Stimulated activated naive CD8-positive, alpha-beta T cell treated with anti-CD3 and anti-CD28 coated beads, Interleukin-15, amount 100 ng/mL, for 72 hours (primary cell): Measurements from ENCODE around the gene ANKHD1.
A peak's percentile ranks its signal among the peaks of the same experiment; 100 is the strongest.

Source experiments
- ATAC-seq: fragments of 150-1000 bp; cut with Tn5 transposase; 2 replicates; pipeline ENCODE4 v1.10.0; 2021; ENCODE audit warnings: mild to moderate bottlenecking, moderate library complexity
- DNase-seq, 2 donors: peaks; one replicate each; pipeline ENCODE4 v3.0.0; 2021 to 2022
- H3K27ac Mint-ChIP-seq, 2 donors: one replicate each; pipeline ENCODE4 v1.8.0; 2022; ENCODE audit warnings: mild to moderate bottlenecking in 2 of 2, mixed read lengths in 2 of 2, moderate library complexity in 2 of 2
- H3K27me3 Mint-ChIP-seq: one replicate; pipeline ENCODE4 v1.8.0; 2022; ENCODE audit warnings: mixed read lengths
- H3K4me1 Mint-ChIP-seq: one replicate; pipeline ENCODE4 v1.8.0; 2022; ENCODE audit warnings: mild to moderate bottlenecking, mixed read lengths
- H3K4me3 Mint-ChIP-seq, 2 donors: one replicate each; pipeline ENCODE4 v1.8.0; 2022; ENCODE audit warnings: mild to moderate bottlenecking in 2 of 2, mixed read lengths in 2 of 2, moderate library complexity in 1 of 2
- H3K9me3 Mint-ChIP-seq, 2 donors: one replicate each; pipeline ENCODE4 v1.8.0; 2022; ENCODE audit warnings: mixed read lengths in 2 of 2

ANKHD1 gene, protein sequence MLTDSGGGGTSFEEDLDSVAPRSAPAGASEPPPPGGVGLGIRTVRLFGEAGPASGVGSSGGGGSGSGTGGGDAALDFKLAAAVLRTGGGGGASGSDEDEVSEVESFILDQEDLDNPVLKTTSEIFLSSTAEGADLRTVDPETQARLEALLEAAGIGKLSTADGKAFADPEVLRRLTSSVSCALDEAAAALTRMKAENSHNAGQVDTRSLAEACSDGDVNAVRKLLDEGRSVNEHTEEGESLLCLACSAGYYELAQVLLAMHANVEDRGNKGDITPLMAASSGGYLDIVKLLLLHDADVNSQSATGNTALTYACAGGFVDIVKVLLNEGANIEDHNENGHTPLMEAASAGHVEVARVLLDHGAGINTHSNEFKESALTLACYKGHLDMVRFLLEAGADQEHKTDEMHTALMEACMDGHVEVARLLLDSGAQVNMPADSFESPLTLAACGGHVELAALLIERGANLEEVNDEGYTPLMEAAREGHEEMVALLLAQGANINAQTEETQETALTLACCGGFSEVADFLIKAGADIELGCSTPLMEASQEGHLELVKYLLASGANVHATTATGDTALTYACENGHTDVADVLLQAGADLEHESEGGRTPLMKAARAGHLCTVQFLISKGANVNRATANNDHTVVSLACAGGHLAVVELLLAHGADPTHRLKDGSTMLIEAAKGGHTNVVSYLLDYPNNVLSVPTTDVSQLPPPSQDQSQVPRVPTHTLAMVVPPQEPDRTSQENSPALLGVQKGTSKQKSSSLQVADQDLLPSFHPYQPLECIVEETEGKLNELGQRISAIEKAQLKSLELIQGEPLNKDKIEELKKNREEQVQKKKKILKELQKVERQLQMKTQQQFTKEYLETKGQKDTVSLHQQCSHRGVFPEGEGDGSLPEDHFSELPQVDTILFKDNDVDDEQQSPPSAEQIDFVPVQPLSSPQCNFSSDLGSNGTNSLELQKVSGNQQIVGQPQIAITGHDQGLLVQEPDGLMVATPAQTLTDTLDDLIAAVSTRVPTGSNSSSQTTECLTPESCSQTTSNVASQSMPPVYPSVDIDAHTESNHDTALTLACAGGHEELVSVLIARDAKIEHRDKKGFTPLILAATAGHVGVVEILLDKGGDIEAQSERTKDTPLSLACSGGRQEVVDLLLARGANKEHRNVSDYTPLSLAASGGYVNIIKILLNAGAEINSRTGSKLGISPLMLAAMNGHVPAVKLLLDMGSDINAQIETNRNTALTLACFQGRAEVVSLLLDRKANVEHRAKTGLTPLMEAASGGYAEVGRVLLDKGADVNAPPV (N-terminal part only)

DNA sequence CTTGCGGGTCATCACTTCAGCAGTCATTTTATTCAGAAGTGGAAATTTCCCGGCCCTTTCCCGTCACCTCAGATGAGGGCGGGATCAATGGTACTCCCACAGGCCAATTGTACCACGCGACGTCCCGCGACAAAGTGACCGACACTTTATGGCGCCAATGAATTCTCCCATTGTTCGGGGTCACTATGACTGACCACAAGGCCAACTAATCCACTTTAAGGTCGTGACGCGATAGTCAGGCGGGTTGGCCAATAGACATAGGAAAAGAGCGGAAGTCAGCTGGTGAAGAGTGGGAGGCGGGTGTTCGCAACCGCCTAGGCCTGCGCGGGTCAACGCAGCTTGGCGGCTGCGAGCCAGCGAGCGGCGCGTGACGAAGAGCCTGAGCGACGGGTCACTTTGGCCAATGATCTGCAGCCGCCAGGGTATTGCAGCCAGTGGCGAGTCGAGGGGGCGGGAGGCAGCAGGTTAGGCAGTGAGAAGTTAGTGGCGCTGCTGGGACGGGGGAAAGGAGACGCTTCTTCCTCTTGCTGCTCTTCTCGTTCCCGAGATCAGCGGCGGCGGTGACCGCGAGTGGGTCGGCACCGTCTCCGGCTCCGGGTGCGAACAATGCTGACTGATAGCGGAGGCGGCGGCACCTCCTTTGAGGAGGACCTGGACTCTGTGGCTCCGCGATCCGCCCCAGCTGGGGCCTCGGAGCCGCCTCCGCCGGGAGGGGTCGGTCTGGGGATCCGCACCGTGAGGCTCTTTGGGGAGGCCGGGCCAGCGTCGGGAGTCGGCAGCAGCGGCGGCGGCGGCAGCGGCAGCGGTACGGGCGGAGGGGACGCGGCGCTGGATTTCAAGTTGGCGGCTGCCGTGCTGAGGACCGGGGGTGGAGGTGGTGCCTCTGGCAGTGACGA is at the start of gene ANKHD1:
Gene ANKHD1 (plus strand): TSS at position 472 of the 896 bp plus-strand sequence. CDS start 135 bp downstream, at position 607.
- no peak within 1 kb of the TSS for H3K4me3 Mint-ChIP-seq
- DNase-seq (peak; percentile 95 to 99), ATAC-seq (peak; percentile 90)
- no peaks in the 10 kb centered on the region for H3K27me3 Mint-ChIP-seq
- H3K9me3 Mint-ChIP-seq = no peaks in the 10 kb centered on the region
- no peak within 1 kb of the TSS for H3K27ac Mint-ChIP-seq
- peaks cover 39% of the 10 kb centered on the region for H3K4me1 Mint-ChIP-seq

- Mint-ChIP-seq H3K27me3 (peaks cover 25% of the 10 kb centered on the region), H3K4me3 (no peak overlapping the region)
These were observed 46.1 kb upstream of the ANKHD1 start for GRCh38 chr5:140355546-140355945.

DNA sequence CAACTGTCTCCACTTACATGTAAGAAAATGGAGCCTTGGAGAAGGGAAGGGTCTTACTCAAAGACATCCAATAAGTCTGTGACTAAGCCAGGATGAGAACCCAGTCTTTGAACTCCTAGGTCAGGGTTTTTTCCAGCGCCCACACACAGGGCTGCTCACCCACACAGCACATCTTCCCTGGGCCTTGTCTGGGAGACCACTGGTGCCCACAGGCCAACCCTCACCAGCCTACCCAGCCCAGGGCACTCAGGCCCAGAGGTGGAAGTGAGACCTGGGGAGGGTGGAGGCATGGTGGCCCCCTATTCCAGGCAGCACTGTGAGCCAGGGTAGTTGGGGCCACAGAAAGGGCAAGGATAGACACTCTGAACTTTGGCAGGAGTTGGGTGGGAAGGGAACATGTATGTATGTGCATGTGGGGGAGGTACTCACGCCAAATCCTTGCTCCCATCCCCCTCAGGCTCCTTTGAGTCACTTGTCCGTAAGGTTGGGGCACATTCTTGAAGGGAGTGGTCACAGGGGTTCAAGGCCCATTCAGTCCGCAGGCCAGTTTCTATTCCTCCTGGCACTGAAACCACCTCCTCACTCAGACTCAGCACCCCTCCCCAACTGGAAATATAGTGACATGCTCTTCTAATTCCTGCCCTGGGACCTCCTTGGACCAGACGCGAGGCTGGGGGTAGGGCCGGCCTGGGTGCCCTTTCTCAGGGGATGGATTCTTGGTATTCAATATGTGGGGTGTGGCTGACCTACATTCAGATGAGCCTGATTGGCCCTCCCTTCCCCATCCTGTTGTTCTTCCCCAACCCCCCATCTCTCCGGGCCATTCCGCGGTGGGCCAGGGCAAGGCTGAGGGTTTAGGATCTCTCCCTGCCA is 44.5 kb upstream of the ANKHD1 start:
- Mint-ChIP-seq H3K9me3 (no peaks in the 10 kb centered on the region), H3K27me3 (peaks cover 17% of the 10 kb centered on the region), H3K4me1 (peaks cover 13% of the 10 kb centered on the region), H3K27ac (no peak overlapping the region), H3K4me3 (peak overlapping the region; percentile 70 to 87)
- ATAC-seq (peak; percentile 51), DNase-seq (no peak)

More at GRCh38 chr5:140355546-140355945, 46.1 kb upstream of the ANKHD1 start:
- H3K4me1 Mint-ChIP-seq = peaks cover 13% of the 10 kb centered on the region
- H3K27ac Mint-ChIP-seq = no peak overlapping the region
- DNase-seq = no peak
- H3K9me3 Mint-ChIP-seq = no peaks in the 10 kb centered on the region
- ATAC-seq = no peak

- DNase-seq (peak; percentile 80 to 82), ATAC-seq (peak; percentile 94)
- Mint-ChIP-seq H3K27me3 (peaks cover 17% of the 10 kb centered on the region), H3K27ac (no peak overlapping the region), H3K4me3 (peak overlapping the region; percentile 70 to 87), H3K4me1 (peaks cover 13% of the 10 kb centered on the region), H3K9me3 (no peaks in the 10 kb centered on the region)
These were observed 43.9 kb upstream of the ANKHD1 start for GRCh38 chr5:140357726-140358093.

- Mint-ChIP-seq H3K27ac (no peak overlapping the region), H3K27me3 (peaks cover 17% of the 10 kb centered on the region), H3K9me3 (no peaks in the 10 kb centered on the region), H3K4me1 (peaks cover 23% of the 10 kb centered on the region), H3K4me3 (no peak overlapping the region)
- DNase-seq (no peak), ATAC-seq (no peak)
These were observed 42.8 kb upstream of the ANKHD1 start for GRCh38 chr5:140358738-140359310.

- peaks cover 23% of the 10 kb centered on the region for H3K4me1 Mint-ChIP-seq
- H3K4me3 Mint-ChIP-seq = no peak within 1 kb of the TSS
- H3K27me3 Mint-ChIP-seq = peaks cover 17% of the 10 kb centered on the region
- DNase-seq (no peak), ATAC-seq (no peak)
- H3K9me3 Mint-ChIP-seq = no peaks in the 10 kb centered on the region
- H3K27ac Mint-ChIP-seq = no peak within 1 kb of the TSS
These were observed 41.5 kb upstream of the ANKHD1 start, which contains the start of gene SLC4A9 for GRCh38 chr5:140360101-140360500. TSS of gene SLC4A9 (plus strand) at chr5:140360194. CDS start at chr5:140360237, 43 bp downstream.

GRCh38 chr5:140360681-140361479 is 40.8 kb upstream of the ANKHD1 start:
- no peaks in the 10 kb centered on the region for H3K9me3 Mint-ChIP-seq
- DNase-seq (no peak), ATAC-seq (no peak)
- H3K27me3 Mint-ChIP-seq = peaks cover 17% of the 10 kb centered on the region
- H3K4me3 Mint-ChIP-seq = no peak overlapping the region
- no peak overlapping the region for H3K27ac Mint-ChIP-seq
- H3K4me1 Mint-ChIP-seq = peaks cover 23% of the 10 kb centered on the region

DNA sequence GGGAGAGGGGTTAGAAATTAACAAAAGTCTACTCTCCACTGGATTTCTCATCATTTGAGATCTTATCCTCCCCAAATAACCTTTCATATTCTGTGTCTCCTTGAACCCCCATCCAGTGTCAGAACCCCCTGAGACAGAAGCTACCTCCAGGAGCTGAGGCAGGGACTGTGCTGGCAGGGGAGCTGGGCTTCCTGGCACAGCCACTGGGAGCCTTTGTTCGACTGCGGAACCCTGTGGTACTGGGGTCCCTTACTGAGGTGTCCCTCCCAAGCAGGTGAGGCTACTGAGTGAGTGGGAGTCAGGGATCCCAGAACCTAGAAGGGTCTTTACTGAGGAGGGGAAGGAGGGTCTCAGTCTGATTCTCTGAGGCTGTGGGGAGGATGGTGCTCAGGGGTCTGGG is 39.7 kb upstream of the ANKHD1 start:
- no peak for ATAC-seq
- H3K4me1 Mint-ChIP-seq = peaks cover 21% of the 10 kb centered on the region
- H3K27ac Mint-ChIP-seq = no peak overlapping the region
- no peak for DNase-seq
- no peaks in the 10 kb centered on the region for H3K9me3 Mint-ChIP-seq
- peaks cover 17% of the 10 kb centered on the region for H3K27me3 Mint-ChIP-seq
- H3K4me3 Mint-ChIP-seq = no peak overlapping the region

DNA sequence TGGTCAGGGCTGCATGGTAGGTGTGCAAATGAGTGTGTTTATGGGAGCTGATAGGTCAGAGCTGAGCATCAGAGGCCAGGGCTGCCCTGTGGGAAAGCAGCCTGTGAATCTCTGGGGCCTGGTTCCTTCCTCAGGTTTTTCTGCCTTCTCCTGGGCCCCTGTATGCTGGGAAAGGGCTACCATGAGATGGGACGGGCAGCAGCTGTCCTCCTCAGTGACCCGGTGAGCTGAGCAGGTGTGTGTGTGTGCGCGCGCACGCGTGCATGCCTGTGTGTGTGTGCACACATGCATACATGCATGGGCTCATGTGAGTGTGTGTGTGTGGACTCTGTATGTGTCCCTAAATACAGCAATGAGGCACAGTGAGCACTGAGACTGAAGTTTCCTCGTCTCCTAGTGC is 39.3 kb upstream of the ANKHD1 start:
- H3K27me3 Mint-ChIP-seq = peaks cover 17% of the 10 kb centered on the region

GRCh38 chr5:140362875-140363630 is 38.6 kb upstream of the ANKHD1 start:
- H3K27me3 Mint-ChIP-seq = peaks cover 10% of the 10 kb centered on the region
- H3K27ac Mint-ChIP-seq = peak overlapping the region; percentile 83 to 85
- DNase-seq = peak; percentile 86 to 87
- H3K9me3 Mint-ChIP-seq = no peaks in the 10 kb centered on the region
- H3K4me3 Mint-ChIP-seq = peak overlapping the region; percentile 83 to 90
- peaks cover 16% of the 10 kb centered on the region for H3K4me1 Mint-ChIP-seq
- peak; percentile 88 for ATAC-seq

More for the DNA sequence above, 39.3 kb upstream of the ANKHD1 start:
- Mint-ChIP-seq H3K4me1 (peaks cover 17% of the 10 kb centered on the region), H3K4me3 (no peak overlapping the region), H3K9me3 (no peaks in the 10 kb centered on the region), H3K27ac (no peak overlapping the region)
- DNase-seq = no peak
- no peak for ATAC-seq

- H3K27ac Mint-ChIP-seq = peak overlapping the region in 1 of 2 donors; percentile 83
These were observed 37.8 kb upstream of the ANKHD1 start for GRCh38 chr5:140363631-140364471.

More at GRCh38 chr5:140363631-140364471, 37.8 kb upstream of the ANKHD1 start:
- peak overlapping the region; percentile 83 to 90 for H3K4me3 Mint-ChIP-seq
- no peak for DNase-seq
- H3K4me1 Mint-ChIP-seq = peaks cover 16% of the 10 kb centered on the region
- ATAC-seq = no peak
- no peaks in the 10 kb centered on the region for H3K9me3 Mint-ChIP-seq
- peaks cover 2% of the 10 kb centered on the region for H3K27me3 Mint-ChIP-seq
